ENCODE measurements around the gene PPWD1. TPM values are rescaled to one million over a fixed set of nuclear protein-coding genes. Genes with fewer than 3 reads are reported as not detected.

PPWD1 gene
- total RNA-seq, 6 donors from 2014 or later = 29.0 to 87.9 (median 35.5) TPM

- WGBS, 2 donors = 83 to 90% methylated on average over 3 of the region's 3 CpGs
- H3K27ac ChIP-seq = no peak overlapping the region
- DNase-seq = no peak
- H3K36me3 ChIP-seq = no peaks in the 10 kb centered on the region
- ATAC-seq (ENCODE audit: low FRiP score in 2 of 2) = no peak
- H3K27me3 ChIP-seq = no peaks in the 10 kb centered on the region
- no peaks in the 10 kb centered on the region for H3K9me3 ChIP-seq
- TF ChIP-seq CTCF (IDR thresholded peaks at IDR 0.05) = no peak
- TF ChIP-seq POLR2AphosphoS5 (IDR thresholded peaks at IDR 0.05) = no peak
- no peak for TF ChIP-seq EP300 (IDR thresholded peaks at IDR 0.05)
- no peak for TF ChIP-seq POLR2A (IDR thresholded peaks at IDR 0.05)
- no peaks in the 10 kb centered on the region for H3K4me1 ChIP-seq
- H3K4me3 ChIP-seq = no peak overlapping the region
These were observed 6.4 kb upstream of the PPWD1 start for GRCh38 chr5:65556718-65557117.

GRCh38 chr5:65563777-65564176, 681 bp downstream of the PPWD1 start:
- H3K27ac ChIP-seq = peak overlapping the region in 3 of 4 donors; percentile 89 to 93 (median 91)
- WGBS, 2 donors = 6 to 9% methylated on average over 11 of the region's 11 CpGs
- no peaks in the 10 kb centered on the region for H3K9me3 ChIP-seq
- ATAC-seq (ENCODE audit: low FRiP score in 2 of 2) = no peak
- peak overlapping the region; percentile 78 to 88 (median 80) for H3K4me3 ChIP-seq
- H3K36me3 ChIP-seq = peaks cover 0 to 6% (median 0%) of the 10 kb centered on the region in 4 donors
- peaks cover 18 to 36% (median 25%) of the 10 kb centered on the region in 4 donors for H3K4me1 ChIP-seq
- no peak for DNase-seq
- H3K27me3 ChIP-seq = no peaks in the 10 kb centered on the region
- TF ChIP-seq CTCF (IDR thresholded peaks at IDR 0.05) (no peak), EP300 (IDR thresholded peaks at IDR 0.05) (no peak), POLR2A (IDR thresholded peaks at IDR 0.05) (no peak), POLR2AphosphoS5 (IDR thresholded peaks at IDR 0.05) (no peak)

- TF ChIP-seq CTCF (IDR thresholded peaks at IDR 0.05) (no peak), POLR2AphosphoS5 (IDR thresholded peaks at IDR 0.05) (no peak), EP300 (IDR thresholded peaks at IDR 0.05) (no peak), POLR2A (IDR thresholded peaks at IDR 0.05) (no peak)
- no peaks in the 10 kb centered on the region for H3K27me3 ChIP-seq
- H3K9me3 ChIP-seq = no peaks in the 10 kb centered on the region
- no peak for DNase-seq
- peaks cover 0 to 29% (median 0%) of the 10 kb centered on the region in 4 donors for H3K36me3 ChIP-seq
- H3K27ac ChIP-seq = no peak overlapping the region
- ATAC-seq (ENCODE audit: low FRiP score in 2 of 2) = no peak
- no peak overlapping the region for H3K4me3 ChIP-seq
- 75 to 84% methylated on average over 5 of the region's 5 CpGs for WGBS, 2 donors
- peaks cover 20 to 36% (median 25%) of the 10 kb centered on the region in 4 donors for H3K4me1 ChIP-seq
These were observed 3.4 kb downstream of the PPWD1 start for GRCh38 chr5:65566505-65566904.

GRCh38 chr5:65570598-65571226, 7.6 kb downstream of the PPWD1 start:
- peaks cover 0 to 2% (median 1%) of the 10 kb centered on the region in 4 donors for H3K4me1 ChIP-seq
- ATAC-seq (ENCODE audit: low FRiP score in 2 of 2) (no peak), DNase-seq (no peak)
- no peak overlapping the region for H3K4me3 ChIP-seq
- H3K36me3 ChIP-seq = peaks cover 0 to 61% (median 9%) of the 10 kb centered on the region in 4 donors
- H3K9me3 ChIP-seq = no peaks in the 10 kb centered on the region
- H3K27me3 ChIP-seq = no peaks in the 10 kb centered on the region
- 94% methylated on average over 2 of the region's 2 CpGs for WGBS, 2 donors
- no peak for TF ChIP-seq EP300 (IDR thresholded peaks at IDR 0.05)
- TF ChIP-seq CTCF (IDR thresholded peaks at IDR 0.05) = no peak
- TF ChIP-seq POLR2A (IDR thresholded peaks at IDR 0.05) = no peak
- no peak for TF ChIP-seq POLR2AphosphoS5 (IDR thresholded peaks at IDR 0.05)
- no peak overlapping the region for H3K27ac ChIP-seq

GRCh38 chr5:65577141-65577540, 14.0 kb downstream of the PPWD1 start:
- ATAC-seq (ENCODE audit: low FRiP score in 2 of 2) (no peak), DNase-seq (no peak)
- TF ChIP-seq CTCF (IDR thresholded peaks at IDR 0.05) (no peak), POLR2AphosphoS5 (IDR thresholded peaks at IDR 0.05) (no peak)
- Histone ChIP-seq H3K27me3 (no peaks in the 10 kb centered on the region), H3K4me3 (no peak overlapping the region), H3K36me3 (peaks cover 5 to 80% (median 28%) of the 10 kb centered on the region in 4 donors), H3K4me1 (no peaks in the 10 kb centered on the region), H3K27ac (no peak overlapping the region), H3K9me3 (no peaks in the 10 kb centered on the region)
